Keratinocyte (primary cell): ENCODE measurements around the gene PTK6. TPM values are rescaled to one million over a fixed set of nuclear protein-coding genes. Genes with fewer than 3 reads are reported as not detected.

Experiments
- DNase-seq: peaks from one replicate; pipeline ENCODE4 v3.0.0-alpha.2; 2011; ENCODE audit warnings: low read depth, missing footprints, low spot score
- FAIRE-seq: peaks from 2 replicates; lab custom pipeline; 2011; peaks lifted over from hg19 to GRCh38; lab: Jason Lieb, UNC
- H2AFZ ChIP-seq: 2 replicates; pipeline ENCODE4 v1.6.0; 2012; ENCODE audit warnings: low read length, control low read depth, inconsistent platforms; ENCODE audit not compliant: control insufficient read depth
- H3K27ac ChIP-seq: 2 replicates; pipeline ENCODE4 v1.5.1; 2011; ENCODE audit warnings: low read length; ENCODE audit not compliant: control insufficient read depth, insufficient read depth
- H3K27me3 ChIP-seq: 3 replicates; pipeline ENCODE4 v1.6.0; 2011; ENCODE audit warnings: low read length; ENCODE audit not compliant: control insufficient read depth, insufficient read depth; ENCODE audit errors: extremely low read depth
- H3K36me3 ChIP-seq, 2 experiments: 2 replicates in 1 of 2; 3 replicates in 1 of 2; pipeline ENCODE4 v1.5.1; 2011; ENCODE audit warnings: low read length in 2 of 2, mild to moderate bottlenecking in 1 of 2; ENCODE audit not compliant: control insufficient read depth in 2 of 2, insufficient read depth in 2 of 2; ENCODE audit errors: extremely low read depth in 1 of 2
- H3K4me1 ChIP-seq: 3 replicates; pipeline ENCODE4 v1.5.1; 2011; ENCODE audit warnings: low read length; ENCODE audit not compliant: control insufficient read depth, insufficient read depth; ENCODE audit errors: extremely low read depth
- H3K4me2 ChIP-seq: 3 replicates; pipeline ENCODE4 v1.6.0; 2011; ENCODE audit warnings: low read depth, low read length; ENCODE audit not compliant: control insufficient read depth, insufficient read depth; ENCODE audit errors: extremely low read depth
- H3K4me3 ChIP-seq, 3 experiments: fragments of 200-600 bp in 1 of 3; sonication (generic) in 1 of 3; 2 replicates in 2 of 3; 3 replicates in 1 of 3; pipeline ENCODE4 v1.5.1; 2011 to 2016; ENCODE audit warnings: low read length in 3 of 3, mild to moderate bottlenecking in 3 of 3, control low read depth in 2 of 3, inconsistent platforms in 1 of 3, low read depth in 1 of 3, mixed read lengths in 1 of 3, mixed run types in 1 of 3, moderate library complexity in 1 of 3; ENCODE audit not compliant: control insufficient read depth in 2 of 3, insufficient read depth in 2 of 3; ENCODE audit errors: extremely low read depth in 1 of 3
- H3K79me2 ChIP-seq: 2 replicates; pipeline ENCODE4 v1.6.0; 2012; ENCODE audit warnings: low read length; ENCODE audit not compliant: control insufficient read depth, insufficient read depth
- H3K9ac ChIP-seq: 3 replicates; pipeline ENCODE4 v1.6.0; 2011; ENCODE audit warnings: low read length; ENCODE audit not compliant: control insufficient read depth, insufficient read depth; ENCODE audit errors: extremely low read depth
- H3K9me1 ChIP-seq: 3 replicates; pipeline ENCODE4 v1.6.0; 2011; ENCODE audit warnings: low read length; ENCODE audit not compliant: control insufficient read depth, insufficient read depth; ENCODE audit errors: extremely low read depth
- H3K9me3 ChIP-seq: 2 replicates; pipeline ENCODE4 v1.5.1; 2012; ENCODE audit warnings: low read depth, low read length; ENCODE audit not compliant: control insufficient read depth
- H4K20me1 ChIP-seq: 3 replicates; pipeline ENCODE4 v1.6.0; 2011; ENCODE audit warnings: low read length; ENCODE audit not compliant: control insufficient read depth, insufficient read depth; ENCODE audit errors: extremely low read depth
- EZH2 ChIP-seq: IDR thresholded peaks from one replicate; pipeline ENCODE4 v1.6.1; 2012; ENCODE audit warnings: inconsistent platforms, mild to moderate bottlenecking, low read length, moderate library complexity
- dilution Hi-C: fragments of 300-500 bp; cut with MboI; formaldehyde crosslinking; loops from one replicate; pipeline ENCODE4 v1.7.0; 2020; ENCODE audit warnings: low sequenced_read_pairs; ENCODE audit not compliant: extremely low pct_ligation_motif_present
- polyA plus RNA-seq, 5 experiments: library from polyadenylated mRNA; depleted of rRNA in 3 of 5; stranded (reverse) in 3 of 5; stranded (forward) in 1 of 5; unstranded in 1 of 5; fragments of >200 nt; gene quantifications; 1 replicate in 1 of 5; 2 replicates in 3 of 5; 3 replicates in 1 of 5; pipeline versions ENCODE4 v1.2.1 to v1.2.3, GENCODE V29; 2011 to 2012; ENCODE audit warnings: missing spikeins in 2 of 5, low read depth in 1 of 5, low replicate concordance in 1 of 5
- TF ChIP-seq, protein P1 (sequence below), 3 experiments: IDR thresholded peaks in 1 of 3; conservative IDR thresholded peaks in 1 of 3; optimal IDR thresholded peaks in 1 of 3; 2 replicates in 2 of 3; 3 replicates in 1 of 3; pipeline versions ENCODE3 to v1.5.1; 2011; ENCODE audit warnings: low read length in 3 of 3, mild to moderate bottlenecking in 3 of 3, moderate library complexity in 2 of 3, control low read depth in 1 of 3, inconsistent platforms in 1 of 3; ENCODE audit not compliant: insufficient read depth in 2 of 3; ENCODE audit errors: extremely low read depth in 1 of 3

Gene PTK6
- polyA plus RNA-seq, 1 donor (not counting 4 experiments of a cell fraction or from before 2014, with no cell fraction given): 28.5 TPM

DNA sequence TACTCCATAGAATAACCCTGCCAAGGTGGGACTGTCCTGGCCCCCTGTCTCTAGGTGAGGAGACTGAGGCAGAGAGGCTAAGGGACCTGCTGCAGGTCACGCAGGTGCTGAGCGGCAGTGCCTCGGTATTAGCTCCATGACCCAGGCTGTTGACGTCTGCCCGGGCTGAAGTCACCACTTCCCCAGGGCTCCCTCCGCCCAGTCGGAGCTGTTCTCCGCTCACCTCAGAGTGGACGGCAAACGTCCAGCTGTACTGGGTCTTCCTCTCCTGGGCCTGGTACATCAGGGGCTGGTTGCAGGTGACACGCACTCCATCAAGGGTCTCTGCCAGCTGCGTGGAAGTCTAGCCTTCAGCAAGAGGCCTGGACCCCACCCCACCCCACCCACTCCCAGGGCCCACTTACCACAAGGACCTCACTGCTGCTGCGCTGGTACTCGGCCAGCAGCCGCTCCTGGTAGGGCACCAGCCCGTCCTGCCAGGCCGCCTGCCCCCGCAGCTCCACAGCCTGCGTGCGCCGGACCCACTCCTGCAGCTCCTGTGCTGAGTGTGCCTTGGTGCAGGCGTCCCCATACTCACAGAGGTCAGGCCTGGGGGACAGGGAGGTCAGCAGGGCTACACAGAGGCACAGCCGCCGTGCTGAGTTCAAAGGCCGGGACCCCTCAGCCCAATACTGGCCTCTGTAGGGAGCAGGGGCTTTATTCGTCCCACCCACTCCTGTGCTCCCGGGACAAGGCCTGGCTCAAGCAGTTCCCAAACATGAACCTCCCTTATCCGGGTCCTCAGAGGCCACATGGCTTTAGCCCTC is 33.3 kb upstream of the PTK6 start:
- Histone ChIP-seq H3K4me1 (peaks cover 10% of the 10 kb centered on the region), H3K9me3 (no peaks in the 10 kb centered on the region), H3K27me3 (no peaks in the 10 kb centered on the region), H3K9me1 (no peaks in the 10 kb centered on the region), H3K27ac (no peak overlapping the region), H4K20me1 (peaks cover 5% of the 10 kb centered on the region), H3K9ac (no peak overlapping the region), H2AFZ (no peak overlapping the region), H3K79me2 (peaks cover 22% of the 10 kb centered on the region), H3K4me2 (no peak overlapping the region), H3K4me3 (no peak overlapping the region), H3K36me3 (peaks cover 3 to 22% of the 10 kb centered on the region in 2 experiments)
- DNase-seq (no peak), FAIRE-seq (no peak)
- TF ChIP-seq, protein P1, sequence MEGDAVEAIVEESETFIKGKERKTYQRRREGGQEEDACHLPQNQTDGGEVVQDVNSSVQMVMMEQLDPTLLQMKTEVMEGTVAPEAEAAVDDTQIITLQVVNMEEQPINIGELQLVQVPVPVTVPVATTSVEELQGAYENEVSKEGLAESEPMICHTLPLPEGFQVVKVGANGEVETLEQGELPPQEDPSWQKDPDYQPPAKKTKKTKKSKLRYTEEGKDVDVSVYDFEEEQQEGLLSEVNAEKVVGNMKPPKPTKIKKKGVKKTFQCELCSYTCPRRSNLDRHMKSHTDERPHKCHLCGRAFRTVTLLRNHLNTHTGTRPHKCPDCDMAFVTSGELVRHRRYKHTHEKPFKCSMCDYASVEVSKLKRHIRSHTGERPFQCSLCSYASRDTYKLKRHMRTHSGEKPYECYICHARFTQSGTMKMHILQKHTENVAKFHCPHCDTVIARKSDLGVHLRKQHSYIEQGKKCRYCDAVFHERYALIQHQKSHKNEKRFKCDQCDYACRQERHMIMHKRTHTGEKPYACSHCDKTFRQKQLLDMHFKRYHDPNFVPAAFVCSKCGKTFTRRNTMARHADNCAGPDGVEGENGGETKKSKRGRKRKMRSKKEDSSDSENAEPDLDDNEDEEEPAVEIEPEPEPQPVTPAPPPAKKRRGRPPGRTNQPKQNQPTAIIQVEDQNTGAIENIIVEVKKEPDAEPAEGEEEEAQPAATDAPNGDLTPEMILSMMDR (optimal IDR thresholded peaks at IDR 0.05 in 1 of 3, IDR thresholded peaks at IDR 0.05 in 1 of 3, conservative IDR thresholded peaks at IDR 0.05 in 1 of 3; ENCODE audit: extremely low read depth in 1 of 3, insufficient read depth in 2 of 3, low read length in 3 of 3): no peak
- TF ChIP-seq EZH2: no peak
- dilution Hi-C loops: no loop called here

DNA sequence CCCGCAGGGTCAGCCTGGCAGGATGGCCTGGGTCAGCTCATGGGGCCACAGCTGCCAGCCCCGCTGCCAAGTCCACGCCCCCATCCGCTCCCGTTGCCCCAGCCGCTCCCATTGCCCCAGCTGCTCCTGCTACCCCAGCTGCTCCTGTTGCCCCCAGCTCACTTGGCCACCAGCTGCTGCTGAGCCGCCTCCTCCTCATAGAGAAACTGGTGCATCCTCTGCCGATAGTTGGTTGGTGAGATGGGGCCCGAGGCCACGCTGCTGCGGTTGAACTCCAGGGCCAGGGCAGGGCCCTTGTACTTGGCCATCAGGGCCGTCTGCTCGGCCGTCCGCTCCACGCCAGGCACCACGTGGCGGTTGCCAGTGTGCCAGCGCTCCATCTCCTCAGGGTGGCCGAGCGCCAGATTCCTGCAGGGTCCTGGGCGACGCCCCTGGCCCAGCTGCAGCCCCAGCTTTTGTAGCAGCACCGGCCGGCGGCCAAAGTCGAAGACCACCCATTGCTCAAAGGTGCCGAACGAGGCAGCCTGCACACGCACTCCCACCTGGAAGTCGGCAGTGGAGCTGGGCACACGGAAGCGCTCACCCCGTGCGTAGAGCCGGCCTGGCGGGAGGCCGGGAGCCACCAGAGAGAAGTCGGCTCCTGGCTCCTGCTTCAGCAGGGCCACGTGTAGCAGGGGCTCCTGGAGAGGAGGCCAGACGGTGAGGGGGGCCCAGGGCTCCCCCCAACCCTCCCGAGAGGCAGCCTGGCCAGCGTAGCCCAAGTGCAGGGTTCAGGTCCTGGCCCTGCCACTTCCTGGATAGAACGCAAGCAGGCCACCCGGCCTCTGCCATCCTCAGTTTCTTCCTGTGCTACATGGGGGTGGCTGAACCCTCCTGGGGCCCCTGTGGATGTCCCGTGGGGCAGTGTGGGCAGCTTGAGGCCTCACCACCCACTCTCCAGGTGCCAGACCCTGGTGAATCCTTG is 32.1 kb upstream of the PTK6 start:
- H3K4me3 ChIP-seq: no peak overlapping the region
- H3K9me1 ChIP-seq: no peaks in the 10 kb centered on the region
- TF ChIP-seq, protein P1 (optimal IDR thresholded peaks at IDR 0.05 in 1 of 3, IDR thresholded peaks at IDR 0.05 in 1 of 3, conservative IDR thresholded peaks at IDR 0.05 in 1 of 3; ENCODE audit: extremely low read depth in 1 of 3, insufficient read depth in 2 of 3, low read length in 3 of 3): no peak
- no peak for TF ChIP-seq EZH2
- H3K27ac ChIP-seq: no peak overlapping the region
- no peaks in the 10 kb centered on the region for H3K9me3 ChIP-seq
- no peaks in the 10 kb centered on the region for H3K27me3 ChIP-seq
- peaks cover 3 to 30% of the 10 kb centered on the region in 2 experiments for H3K36me3 ChIP-seq
- peaks cover 23% of the 10 kb centered on the region for H3K79me2 ChIP-seq
- DNase-seq (no peak), FAIRE-seq (no peak)
- H2AFZ ChIP-seq: no peak overlapping the region
- H3K4me2 ChIP-seq: no peak overlapping the region
- no peak overlapping the region for H3K9ac ChIP-seq
- dilution Hi-C loops: no loop called here
- H3K4me1 ChIP-seq: peaks cover 6% of the 10 kb centered on the region
- peaks cover 8% of the 10 kb centered on the region for H4K20me1 ChIP-seq
